Astrocyte (in vitro differentiated cells and primary cell): ENCODE data around the gene MAG.

ENCODE experiments used
- EZH2 ChIP-seq: IDR thresholded peaks from 2 replicates; pipeline ENCODE4 v1.6.1; 2012; ENCODE audit warnings: mild to moderate bottlenecking, low read length, inconsistent platforms; ENCODE audit not compliant: insufficient read depth
- TF ChIP-seq, protein P1 (sequence below): IDR thresholded peaks from 2 replicates; pipeline ENCODE4 v1.5.1; 2011; ENCODE audit warnings: low read depth, mild to moderate bottlenecking, inconsistent platforms, low read length, moderate library complexity; ENCODE audit not compliant: insufficient read depth

- TF ChIP-seq, protein P1, sequence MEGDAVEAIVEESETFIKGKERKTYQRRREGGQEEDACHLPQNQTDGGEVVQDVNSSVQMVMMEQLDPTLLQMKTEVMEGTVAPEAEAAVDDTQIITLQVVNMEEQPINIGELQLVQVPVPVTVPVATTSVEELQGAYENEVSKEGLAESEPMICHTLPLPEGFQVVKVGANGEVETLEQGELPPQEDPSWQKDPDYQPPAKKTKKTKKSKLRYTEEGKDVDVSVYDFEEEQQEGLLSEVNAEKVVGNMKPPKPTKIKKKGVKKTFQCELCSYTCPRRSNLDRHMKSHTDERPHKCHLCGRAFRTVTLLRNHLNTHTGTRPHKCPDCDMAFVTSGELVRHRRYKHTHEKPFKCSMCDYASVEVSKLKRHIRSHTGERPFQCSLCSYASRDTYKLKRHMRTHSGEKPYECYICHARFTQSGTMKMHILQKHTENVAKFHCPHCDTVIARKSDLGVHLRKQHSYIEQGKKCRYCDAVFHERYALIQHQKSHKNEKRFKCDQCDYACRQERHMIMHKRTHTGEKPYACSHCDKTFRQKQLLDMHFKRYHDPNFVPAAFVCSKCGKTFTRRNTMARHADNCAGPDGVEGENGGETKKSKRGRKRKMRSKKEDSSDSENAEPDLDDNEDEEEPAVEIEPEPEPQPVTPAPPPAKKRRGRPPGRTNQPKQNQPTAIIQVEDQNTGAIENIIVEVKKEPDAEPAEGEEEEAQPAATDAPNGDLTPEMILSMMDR, result no peak
- TF ChIP-seq EZH2, result no peak
These were observed 41.9 kb upstream of the MAG start for GRCh38 chr19:35249848-35250711.
